Central memory CD8-positive, alpha-beta T cell (primary cell): ENCODE results near the gene CPS1.

ENCODE experiments used
- ATAC-seq: fragments of 150-1000 bp; cut with Tn5 transposase; replicated peaks from 2 replicates; pipeline ENCODE4 v1.10.0; 2022; ENCODE audit warnings: mild to moderate bottlenecking, moderate FRiP score, moderate number of reproducible peaks; ENCODE audit not compliant: poor library complexity, severe bottlenecking; ENCODE audit errors: extremely low read depth
- DNase-seq, 2 donors: peaks; one replicate each; pipeline ENCODE4 v3.0.0; 2021; ENCODE audit warnings: low spot score in 2 of 2
- H3K27ac Mint-ChIP-seq: one replicate; pipeline ENCODE4 v1.8.0; 2022; ENCODE audit warnings: low read depth, mild to moderate bottlenecking, moderate library complexity, mixed read lengths
- H3K27me3 Mint-ChIP-seq: one replicate; pipeline ENCODE4 v1.8.0; 2022; ENCODE audit warnings: mixed read lengths
- H3K36me3 Mint-ChIP-seq: one replicate; pipeline ENCODE4 v1.8.0; 2022; ENCODE audit warnings: mild to moderate bottlenecking, moderate library complexity, mixed read lengths; ENCODE audit not compliant: insufficient read depth
- H3K4me1 Mint-ChIP-seq: one replicate; pipeline ENCODE4 v1.8.0; 2022; ENCODE audit warnings: mixed read lengths
- H3K4me3 Mint-ChIP-seq: one replicate; pipeline ENCODE4 v1.8.0; 2022; ENCODE audit warnings: mild to moderate bottlenecking, moderate library complexity, mixed read lengths
- H3K9me3 Mint-ChIP-seq: one replicate; pipeline ENCODE4 v1.8.0; 2022; ENCODE audit warnings: mixed read lengths

Gene CPS1

GRCh38 chr2:210556329-210556980, at the start of gene CPS1:
CPS1 (plus strand) TSS chr2:210556599; CDS start chr2:210556734, 135 bp downstream.
- Mint-ChIP-seq H3K36me3 (no peaks in the 10 kb centered on the region), H3K4me1 (no peaks in the 10 kb centered on the region), H3K4me3 (no peak within 1 kb of the TSS), H3K9me3 (no peaks in the 10 kb centered on the region), H3K27me3 (no peaks in the 10 kb centered on the region), H3K27ac (no peak within 1 kb of the TSS)
- ATAC-seq = no peak
- DNase-seq = no peak

- no peak overlapping the region for H3K4me3 Mint-ChIP-seq
- no peak for DNase-seq
- H3K27me3 Mint-ChIP-seq = peaks cover 40% of the 10 kb centered on the region
- no peaks in the 10 kb centered on the region for H3K36me3 Mint-ChIP-seq
- no peak overlapping the region for H3K27ac Mint-ChIP-seq
- H3K4me1 Mint-ChIP-seq = no peaks in the 10 kb centered on the region
- peaks cover 6% of the 10 kb centered on the region for H3K9me3 Mint-ChIP-seq
- ATAC-seq = no peak
Observed at GRCh38 chr2:210515911-210516310, 40.5 kb upstream of the CPS1 start.

- no peak for ATAC-seq
- peaks cover 54% of the 10 kb centered on the region for H3K27me3 Mint-ChIP-seq
- no peak for DNase-seq
- H3K9me3 Mint-ChIP-seq = peaks cover 6% of the 10 kb centered on the region
- no peak overlapping the region for H3K27ac Mint-ChIP-seq
- H3K4me3 Mint-ChIP-seq = no peak overlapping the region
- H3K36me3 Mint-ChIP-seq = no peaks in the 10 kb centered on the region
- H3K4me1 Mint-ChIP-seq = no peaks in the 10 kb centered on the region
Observed at GRCh38 chr2:210517264-210517663, 39.1 kb upstream of the CPS1 start.

- H3K36me3 Mint-ChIP-seq = no peaks in the 10 kb centered on the region
- no peaks in the 10 kb centered on the region for H3K4me1 Mint-ChIP-seq
- peaks cover 57% of the 10 kb centered on the region for H3K27me3 Mint-ChIP-seq
- H3K9me3 Mint-ChIP-seq = peaks cover 6% of the 10 kb centered on the region
- no peak overlapping the region for H3K4me3 Mint-ChIP-seq
- no peak overlapping the region for H3K27ac Mint-ChIP-seq
- ATAC-seq = no peak
- no peak for DNase-seq
Observed at GRCh38 chr2:210519594-210519993, 36.8 kb upstream of the CPS1 start.

GRCh38 chr2:210522399-210522798, 34.0 kb upstream of the CPS1 start:
- H3K36me3 Mint-ChIP-seq = no peaks in the 10 kb centered on the region
- H3K27ac Mint-ChIP-seq = no peak overlapping the region
- H3K4me3 Mint-ChIP-seq = no peak overlapping the region
- DNase-seq (no peak), ATAC-seq (no peak)
- no peaks in the 10 kb centered on the region for H3K9me3 Mint-ChIP-seq
- H3K27me3 Mint-ChIP-seq = peaks cover 52% of the 10 kb centered on the region
- no peaks in the 10 kb centered on the region for H3K4me1 Mint-ChIP-seq

- ATAC-seq (no peak), DNase-seq (no peak)
- no peaks in the 10 kb centered on the region for H3K36me3 Mint-ChIP-seq
- no peak overlapping the region for H3K4me3 Mint-ChIP-seq
- no peaks in the 10 kb centered on the region for H3K9me3 Mint-ChIP-seq
- no peak overlapping the region for H3K27ac Mint-ChIP-seq
- peaks cover 52% of the 10 kb centered on the region for H3K27me3 Mint-ChIP-seq
- H3K4me1 Mint-ChIP-seq = no peaks in the 10 kb centered on the region
Observed at GRCh38 chr2:210523650-210524289, 32.6 kb upstream of the CPS1 start.

GRCh38 chr2:210524533-210524932, 31.9 kb upstream of the CPS1 start:
- Mint-ChIP-seq H3K27ac (no peak overlapping the region), H3K9me3 (no peaks in the 10 kb centered on the region), H3K36me3 (no peaks in the 10 kb centered on the region), H3K27me3 (peaks cover 52% of the 10 kb centered on the region), H3K4me1 (no peaks in the 10 kb centered on the region), H3K4me3 (no peak overlapping the region)
- no peak for ATAC-seq
- no peak for DNase-seq

- Mint-ChIP-seq H3K4me3 (no peak overlapping the region), H3K36me3 (no peaks in the 10 kb centered on the region), H3K9me3 (no peaks in the 10 kb centered on the region), H3K4me1 (no peaks in the 10 kb centered on the region), H3K27ac (no peak overlapping the region), H3K27me3 (peaks cover 33% of the 10 kb centered on the region)
- ATAC-seq (no peak), DNase-seq (no peak)
Observed at GRCh38 chr2:210527286-210527685, 29.1 kb upstream of the CPS1 start.

GRCh38 chr2:210528716-210529115, 27.7 kb upstream of the CPS1 start:
- Mint-ChIP-seq H3K27me3 (peaks cover 22% of the 10 kb centered on the region), H3K36me3 (no peaks in the 10 kb centered on the region), H3K4me1 (no peaks in the 10 kb centered on the region), H3K27ac (no peak overlapping the region), H3K4me3 (no peak overlapping the region), H3K9me3 (no peaks in the 10 kb centered on the region)
- ATAC-seq (no peak), DNase-seq (no peak)

GRCh38 chr2:210531050-210531449, 25.3 kb upstream of the CPS1 start:
- H3K9me3 Mint-ChIP-seq = no peaks in the 10 kb centered on the region
- ATAC-seq (no peak), DNase-seq (no peak)
- H3K4me1 Mint-ChIP-seq = no peaks in the 10 kb centered on the region
- H3K36me3 Mint-ChIP-seq = no peaks in the 10 kb centered on the region
- H3K27me3 Mint-ChIP-seq = peaks cover 9% of the 10 kb centered on the region
- no peak overlapping the region for H3K4me3 Mint-ChIP-seq
- no peak overlapping the region for H3K27ac Mint-ChIP-seq

GRCh38 chr2:210531482-210531881, 24.9 kb upstream of the CPS1 start:
- DNase-seq (no peak), ATAC-seq (no peak)
- no peaks in the 10 kb centered on the region for H3K4me1 Mint-ChIP-seq
- no peak overlapping the region for H3K27ac Mint-ChIP-seq
- H3K4me3 Mint-ChIP-seq = no peak overlapping the region
- peaks cover 9% of the 10 kb centered on the region for H3K27me3 Mint-ChIP-seq
- H3K9me3 Mint-ChIP-seq = no peaks in the 10 kb centered on the region
- no peaks in the 10 kb centered on the region for H3K36me3 Mint-ChIP-seq

GRCh38 chr2:210533389-210533788, 23.0 kb upstream of the CPS1 start:
- no peak overlapping the region for H3K4me3 Mint-ChIP-seq
- ATAC-seq = no peak
- H3K36me3 Mint-ChIP-seq = no peaks in the 10 kb centered on the region
- no peak for DNase-seq
- no peaks in the 10 kb centered on the region for H3K4me1 Mint-ChIP-seq
- H3K9me3 Mint-ChIP-seq = no peaks in the 10 kb centered on the region
- H3K27me3 Mint-ChIP-seq = peaks cover 13% of the 10 kb centered on the region
- H3K27ac Mint-ChIP-seq = no peak overlapping the region

GRCh38 chr2:210534879-210535278, 21.5 kb upstream of the CPS1 start:
- Mint-ChIP-seq H3K27ac (no peak overlapping the region), H3K4me1 (no peaks in the 10 kb centered on the region), H3K36me3 (no peaks in the 10 kb centered on the region), H3K9me3 (no peaks in the 10 kb centered on the region), H3K27me3 (peaks cover 23% of the 10 kb centered on the region), H3K4me3 (no peak overlapping the region)
- ATAC-seq = no peak
- DNase-seq = no peak
